ENCODE measurements around the gene SPDYE5.
"Not testable (repeated sequence)": the region's sequence is repeated elsewhere in the genome, so short reads cannot be mapped to it uniquely, and the experiment has no call there.

SPDYE5 gene, protein sequence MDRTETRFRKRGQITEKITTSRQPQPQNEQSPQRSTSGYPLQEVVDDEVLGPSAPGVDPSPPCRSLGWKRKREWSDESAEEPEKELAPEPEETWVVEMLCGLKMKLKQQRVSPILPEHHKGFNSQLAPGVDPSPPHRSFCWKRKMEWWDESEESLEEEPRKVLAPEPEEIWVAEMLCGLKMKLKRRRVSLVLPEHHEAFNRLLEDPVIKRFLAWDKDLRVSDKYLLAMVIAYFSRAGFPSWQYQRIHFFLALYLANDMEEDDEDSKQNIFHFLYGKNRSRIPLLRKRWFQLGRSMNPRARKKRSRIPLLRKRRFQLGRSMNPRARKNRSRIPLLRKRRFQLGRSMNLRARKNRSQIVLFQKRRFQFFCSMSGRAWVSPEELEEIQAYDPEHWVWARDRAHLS

DNA sequence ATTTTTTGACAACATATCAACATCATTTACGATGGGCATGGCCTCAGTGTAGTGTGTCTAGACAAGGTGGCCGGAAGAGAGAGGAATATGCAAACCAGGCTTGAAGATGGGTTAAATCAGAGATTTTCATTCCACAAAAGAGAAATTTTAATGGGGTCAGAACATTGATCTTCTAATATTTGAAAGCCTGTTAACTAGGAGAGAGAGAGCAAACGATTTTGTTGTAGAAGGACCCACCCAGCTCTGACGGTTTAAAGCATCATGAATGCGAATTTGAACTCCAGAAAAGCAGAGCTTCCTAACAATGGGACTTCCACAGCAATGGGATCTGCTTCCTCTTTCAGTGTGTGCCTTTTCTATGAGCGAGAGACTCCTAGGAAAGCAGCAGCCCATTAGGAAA, at the start of gene SPDYE5:
TSS of gene SPDYE5 (plus strand) at position 301 of the 400 bp plus-strand sequence. CDS start 1,728 bp downstream, outside the sequence.
- not testable (repeated sequence) for DNase-seq

DNA sequence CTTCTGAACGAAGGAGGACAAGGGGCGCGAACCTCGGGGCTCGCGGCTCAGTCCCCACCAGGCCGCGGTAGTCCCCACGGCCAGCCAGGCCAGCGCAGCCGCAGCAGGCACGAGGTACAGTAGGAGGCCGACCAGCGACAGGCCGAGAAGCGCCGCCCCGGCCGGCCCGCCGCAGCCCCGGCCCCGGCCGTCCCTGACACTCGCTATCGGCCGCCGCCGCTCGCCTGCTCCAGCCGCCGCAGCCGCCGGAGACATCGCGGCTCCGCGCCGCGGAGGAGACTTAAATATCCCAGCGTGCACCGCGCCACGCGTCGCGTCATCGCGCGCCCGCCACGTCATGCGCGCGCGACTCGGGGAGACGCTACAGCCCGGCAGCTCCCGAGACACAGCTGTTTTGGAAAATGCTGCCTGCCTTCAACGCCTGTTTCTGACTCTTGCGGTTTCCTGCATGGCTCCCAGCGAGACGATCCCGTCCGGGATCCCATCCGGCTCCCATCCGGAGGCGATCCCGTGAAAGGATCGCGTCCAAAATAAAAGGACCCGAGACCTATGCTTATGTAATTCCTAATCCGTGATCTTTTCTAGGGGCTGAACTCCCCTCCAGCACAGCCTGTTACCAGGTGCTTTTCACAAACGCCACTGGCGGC, 49.5 kb upstream of the SPDYE5 start:
- not testable (repeated sequence) for DNase-seq

DNA sequence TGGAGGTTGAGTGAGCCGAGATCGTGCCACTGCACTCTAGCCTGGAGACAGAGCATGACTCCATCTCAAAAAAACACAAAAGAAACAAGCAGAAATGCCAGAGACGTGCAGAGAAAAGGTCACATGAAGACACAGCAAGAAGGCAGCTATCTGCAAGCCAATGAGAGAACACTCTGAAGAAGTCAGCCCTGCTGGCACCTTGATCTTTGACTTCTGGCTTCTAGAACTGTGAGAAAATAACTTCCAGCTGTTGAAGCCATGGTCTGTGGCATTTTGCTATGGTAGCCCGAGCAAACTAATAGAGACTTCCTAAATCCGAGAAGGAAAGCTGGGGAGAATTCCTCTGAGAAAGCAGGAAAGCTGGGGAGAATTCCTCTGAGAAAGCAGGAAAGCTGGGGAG, 42.2 kb upstream of the SPDYE5 start:
- not testable (repeated sequence) for DNase-seq

DNA sequence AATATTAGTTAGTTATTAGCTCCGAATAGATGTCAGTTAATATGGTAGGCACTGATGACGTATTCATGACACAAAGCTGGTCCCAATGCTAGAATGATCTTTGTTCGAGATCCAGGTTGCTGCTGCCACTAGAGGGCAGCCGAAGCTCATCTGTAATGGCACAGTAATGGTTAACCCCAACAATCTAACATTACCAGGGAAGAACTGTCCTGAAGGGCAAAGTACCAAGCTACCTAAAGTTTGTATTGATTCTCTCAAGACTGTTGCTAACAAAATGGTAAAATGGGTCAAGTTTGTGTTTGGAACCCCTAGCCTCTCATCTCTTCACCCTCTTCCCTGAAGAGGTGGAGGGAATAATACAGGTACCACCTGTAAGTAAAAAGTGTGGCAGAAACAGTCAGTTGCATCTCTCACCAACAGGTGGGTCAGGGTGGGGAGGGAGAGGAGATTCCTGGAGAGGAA, 39.6 kb upstream of the SPDYE5 start:
- DNase-seq = not testable (repeated sequence)

DNA sequence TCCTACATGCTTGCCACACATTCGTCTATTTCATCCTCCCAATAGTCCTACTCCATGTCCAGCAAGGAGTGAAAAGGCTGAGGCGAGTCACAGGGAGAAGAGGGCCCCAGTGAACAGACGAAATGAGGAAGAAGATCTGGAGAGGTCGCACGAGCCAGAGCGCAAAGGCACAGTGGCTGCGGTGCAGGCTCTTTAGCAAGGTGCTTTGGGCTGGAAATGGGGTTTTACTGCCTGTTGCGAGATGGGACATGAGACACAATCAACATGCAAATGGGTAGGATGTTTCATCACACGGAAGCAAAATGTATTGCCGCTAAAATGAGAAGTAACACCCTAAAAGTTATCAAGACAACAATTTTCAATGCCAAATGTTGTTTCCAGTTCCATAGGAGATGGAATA, 35.7 kb upstream of the SPDYE5 start:
- not testable (repeated sequence) for DNase-seq

DNA sequence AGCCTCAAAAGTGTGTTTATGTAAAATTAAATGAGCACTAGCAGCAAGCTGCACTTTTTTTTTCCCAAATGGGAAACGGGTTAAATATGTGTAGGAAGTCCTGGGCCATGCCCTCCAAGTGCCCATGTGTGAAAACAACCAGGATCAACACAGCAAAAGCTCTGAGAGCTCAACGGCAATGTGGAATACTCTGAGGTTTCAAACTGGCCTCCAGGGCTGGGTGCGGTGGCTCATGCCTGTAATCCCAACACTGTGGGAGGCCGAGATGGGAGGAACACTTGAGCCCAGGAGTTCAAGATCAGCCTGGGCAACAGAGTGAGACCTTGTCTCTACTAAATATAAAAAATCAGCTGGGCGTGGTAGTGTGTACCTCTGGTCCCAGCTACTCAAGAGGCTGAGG, 34.1 kb upstream of the SPDYE5 start:
- DNase-seq = not testable (repeated sequence)

DNA sequence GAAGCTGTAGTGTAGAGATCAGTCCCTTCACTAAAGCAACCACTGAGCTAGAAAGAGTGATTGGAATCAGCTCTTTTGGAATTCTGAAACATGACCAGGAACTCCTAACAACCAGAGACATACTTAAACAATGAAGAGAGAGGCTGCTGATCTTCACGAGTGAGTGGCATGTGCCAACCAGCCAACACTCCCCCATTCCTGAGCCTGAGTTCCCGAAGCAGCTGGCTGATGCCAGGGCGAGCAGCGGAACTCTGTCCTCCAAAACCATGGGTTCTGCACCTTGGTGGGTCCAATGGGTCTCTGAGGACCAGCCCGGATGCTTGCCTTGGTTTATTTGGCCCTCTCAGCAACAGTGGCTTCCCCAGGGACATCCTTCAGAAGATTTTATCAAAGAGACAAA, 31.6 kb upstream of the SPDYE5 start:
- not testable (repeated sequence) for DNase-seq

DNA sequence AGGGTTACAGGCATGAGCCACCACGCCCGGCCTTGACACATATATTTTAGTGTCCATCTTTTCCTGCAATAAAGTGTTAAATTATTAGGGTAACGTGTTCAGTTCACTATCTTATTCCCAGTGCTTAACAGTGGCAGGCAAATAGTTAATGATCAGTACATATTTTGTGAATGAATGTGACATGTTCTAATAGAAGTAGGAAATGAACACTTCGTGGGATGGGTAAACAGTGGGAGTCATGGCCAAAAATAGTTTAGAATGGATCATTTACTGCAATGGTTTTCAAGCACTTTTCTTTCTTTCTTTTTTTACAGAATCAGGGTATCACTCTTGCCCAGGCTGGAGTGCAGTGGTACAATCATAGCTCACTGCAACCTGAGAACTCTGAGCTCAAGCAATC, 22.0 kb upstream of the SPDYE5 start:
- not testable (repeated sequence) for DNase-seq

DNA sequence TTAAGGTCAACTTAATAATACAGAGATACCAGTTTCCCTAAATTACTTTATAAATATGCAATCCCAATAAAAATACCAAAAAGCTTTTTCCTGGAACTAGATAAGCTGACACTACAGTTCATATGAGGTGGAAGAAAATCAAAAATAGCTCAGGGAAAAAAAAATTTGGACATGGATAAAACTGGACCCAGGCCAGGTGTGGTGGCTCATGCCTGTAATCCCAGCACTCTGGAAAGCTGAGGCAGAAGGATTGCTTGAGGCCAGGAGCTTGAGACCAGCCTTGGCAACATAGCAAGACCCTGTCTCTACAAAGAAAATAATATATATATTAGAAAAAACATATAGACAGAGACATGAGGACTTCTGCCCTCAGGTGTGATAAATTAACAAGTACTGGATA, 14.7 kb upstream of the SPDYE5 start:
- DNase-seq = not testable (repeated sequence)

DNA sequence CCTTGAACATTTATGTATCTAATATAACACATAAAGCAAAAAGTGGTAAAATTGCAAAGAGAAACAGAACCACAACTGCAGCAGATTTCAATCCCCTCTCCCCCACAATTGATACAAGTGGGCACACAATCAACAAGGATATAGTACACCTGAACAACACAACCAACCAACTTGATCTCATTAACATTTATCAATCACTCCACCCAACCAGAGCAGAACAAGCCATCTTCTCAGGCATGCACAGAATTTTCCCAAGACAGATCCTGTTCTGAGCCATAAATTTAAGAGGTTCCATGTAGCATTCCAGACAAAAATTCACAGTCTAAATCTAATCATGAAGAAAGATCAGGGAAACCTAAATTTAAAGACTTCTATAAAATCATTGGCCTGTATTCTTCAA, 11.8 kb upstream of the SPDYE5 start:
- DNase-seq = not testable (repeated sequence)

DNA sequence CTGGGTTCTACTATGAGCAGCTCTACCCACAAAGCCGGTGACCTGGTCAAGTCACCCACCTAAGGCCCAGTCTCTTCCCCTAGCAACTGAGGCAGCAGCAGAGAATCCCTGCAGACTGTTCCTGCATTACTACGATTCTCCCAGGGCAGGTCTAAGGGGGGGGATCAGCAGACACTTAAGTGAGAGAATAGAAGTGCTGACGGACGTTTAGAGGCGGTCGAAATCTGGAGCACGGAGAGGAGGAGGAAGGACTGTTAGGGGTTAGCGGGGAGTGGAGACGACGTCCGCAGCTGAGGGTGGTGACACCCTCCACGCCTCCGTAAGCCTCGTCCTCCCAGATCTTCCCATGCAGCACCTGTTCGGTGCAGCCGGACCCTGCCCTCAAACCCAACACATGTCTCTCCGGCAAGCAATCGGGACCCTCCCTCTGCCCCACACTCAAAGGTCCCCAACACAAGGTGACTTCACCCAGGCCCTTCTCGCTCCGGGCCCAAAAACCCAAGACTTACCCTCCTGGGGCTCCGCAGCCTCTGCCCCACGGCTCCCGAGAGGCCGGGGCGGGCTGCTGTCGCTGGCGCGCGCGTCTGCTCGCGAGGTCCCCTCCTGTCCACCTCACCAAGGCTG, 6.7 kb upstream of the SPDYE5 start:
- not testable (repeated sequence) for DNase-seq

DNA sequence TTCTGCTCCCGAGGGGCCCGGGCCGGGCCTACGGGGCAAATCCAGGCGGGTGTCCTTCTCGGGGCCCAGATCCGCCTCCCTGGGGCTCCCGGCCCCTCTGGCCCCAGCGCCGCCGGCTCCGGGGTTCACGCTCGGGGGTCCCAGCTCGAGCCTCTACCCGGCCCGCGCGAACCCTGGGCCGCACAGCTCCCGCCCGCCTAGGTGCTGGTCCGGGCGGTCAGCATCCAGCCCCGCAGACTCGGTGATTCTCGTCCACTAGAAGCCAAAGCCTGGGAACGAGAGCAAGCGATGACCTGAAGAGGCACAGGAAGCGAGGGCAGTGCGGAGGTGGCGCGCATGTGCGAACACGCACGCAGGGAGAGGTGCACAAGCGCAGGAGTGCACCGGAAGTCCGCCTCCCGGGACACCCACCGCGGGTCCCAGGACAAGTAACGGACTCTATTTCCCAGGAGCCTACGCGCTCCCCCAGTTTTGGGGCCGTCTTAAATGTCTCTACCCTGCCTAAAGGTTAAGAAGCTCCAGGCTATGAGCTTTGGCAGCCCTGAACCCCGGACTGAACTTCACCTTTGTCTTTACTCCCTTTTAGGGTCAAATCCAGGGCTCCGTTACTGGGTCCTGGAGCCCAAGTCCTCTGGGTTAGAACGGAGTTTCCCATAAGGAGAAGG, 6.0 kb upstream of the SPDYE5 start, which contains the start of gene POM121C:
TSS of gene POM121C (minus strand) at position 321 of the 665 bp plus-strand sequence. CDS start 44,803 bp downstream, outside the sequence.
- peak; percentile 28 for DNase-seq

DNA sequence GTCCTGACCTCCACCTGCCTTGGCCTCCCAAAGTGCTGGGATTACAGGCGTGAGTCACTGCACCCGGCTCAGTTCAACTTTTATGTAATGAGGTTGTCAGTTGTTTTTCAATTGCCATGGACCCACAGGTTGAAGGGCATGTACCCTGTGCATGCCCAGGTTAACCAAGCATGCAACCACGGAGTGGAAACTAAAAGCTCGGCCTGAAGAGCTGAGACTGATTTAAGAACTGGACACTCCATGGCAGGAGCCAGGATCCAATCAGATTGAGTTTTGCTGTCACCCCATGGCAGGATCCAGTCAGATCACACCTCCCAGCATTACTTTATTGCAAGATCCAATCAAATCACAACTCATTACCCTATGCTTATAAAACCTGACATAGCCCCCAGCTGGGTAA, 16.9 kb downstream of the SPDYE5 start:
- DNase-seq = not testable (repeated sequence)

DNA sequence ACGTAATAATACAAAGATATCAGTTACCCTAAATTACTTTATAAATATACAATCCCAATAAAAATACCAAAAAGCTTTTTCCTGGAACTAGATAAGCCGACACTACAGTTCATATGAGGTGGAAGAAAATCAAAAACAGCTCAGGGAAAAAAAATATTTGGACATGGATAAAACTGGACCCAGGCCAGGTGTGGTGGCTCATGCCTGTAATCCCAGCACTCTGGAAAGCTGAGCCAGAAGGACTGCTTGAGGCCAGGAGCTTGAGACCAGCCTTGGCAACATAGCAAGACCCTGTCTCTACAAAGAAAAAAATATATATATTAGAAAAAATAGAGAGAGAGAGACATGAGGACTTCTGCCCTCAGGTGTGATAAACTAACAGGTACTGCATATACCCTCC, 26.7 kb downstream of the SPDYE5 start:
- not testable (repeated sequence) for DNase-seq

DNA sequence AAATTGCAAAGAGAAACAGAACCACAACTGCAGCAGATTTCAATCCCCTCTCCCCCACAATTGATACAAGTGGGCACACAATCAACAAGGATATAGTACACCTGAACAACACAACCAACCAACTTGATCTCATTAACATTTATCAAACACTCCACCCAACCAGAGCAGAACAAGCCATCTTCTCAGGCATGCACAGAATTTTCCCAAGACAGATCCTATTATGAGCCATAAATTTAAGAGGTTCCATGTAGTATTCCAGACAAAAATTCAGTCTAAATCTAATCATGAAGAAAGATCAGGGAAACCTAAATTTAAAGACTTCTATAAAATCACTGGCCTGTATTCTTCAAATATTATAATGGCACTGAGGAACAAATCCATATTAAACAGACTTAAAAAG, 29.6 kb downstream of the SPDYE5 start:
- DNase-seq = not testable (repeated sequence)

DNA sequence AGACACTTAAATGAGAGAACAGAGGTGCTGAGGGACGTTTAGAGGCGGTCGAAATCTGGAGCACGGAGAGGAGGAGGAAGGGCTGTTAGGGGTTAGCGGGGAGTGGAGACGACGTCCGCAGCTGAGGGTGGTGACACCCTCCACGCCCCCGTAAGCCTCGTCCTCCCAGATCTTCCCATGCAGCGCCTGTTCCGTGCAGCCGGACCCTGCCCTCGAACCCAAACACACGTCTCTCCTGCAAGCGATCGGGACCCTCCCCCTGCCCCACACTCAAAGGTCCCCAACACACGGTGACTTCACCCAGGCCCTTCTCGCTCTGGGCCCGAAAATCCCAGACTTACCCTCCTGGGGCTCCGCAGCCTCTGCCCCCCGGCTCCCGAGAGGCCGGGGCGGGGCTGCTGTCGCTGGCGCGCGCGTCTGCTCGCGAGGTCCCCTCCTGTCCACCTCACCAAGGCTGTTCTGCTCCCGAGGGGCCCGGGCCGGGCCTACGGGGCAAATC, 35.2 kb downstream of the SPDYE5 start:
- not testable (repeated sequence) for DNase-seq

DNA sequence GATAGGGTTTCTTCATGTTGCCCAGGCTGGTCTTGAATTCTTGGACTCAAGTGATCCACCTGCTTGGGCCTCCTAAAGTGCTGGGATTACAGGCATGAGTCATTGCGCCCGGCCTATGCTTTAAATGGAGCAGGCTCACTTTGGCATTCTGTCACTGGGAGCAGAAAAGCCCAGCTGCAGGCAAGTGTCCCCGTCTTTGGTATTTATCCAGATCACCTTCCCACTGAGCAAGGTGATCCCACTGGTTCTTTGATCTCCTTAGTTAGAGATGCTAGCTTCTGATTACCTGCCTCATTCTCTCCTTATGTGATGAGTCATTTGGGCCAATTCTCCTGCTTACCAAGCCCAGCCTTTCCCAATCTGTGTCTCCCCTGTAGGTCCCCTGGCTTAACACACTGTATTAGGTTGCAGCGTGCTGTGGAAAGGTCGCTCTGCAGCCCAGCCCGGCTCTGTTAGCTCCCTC, 39.3 kb downstream of the SPDYE5 start:
- no peak for DNase-seq

DNA sequence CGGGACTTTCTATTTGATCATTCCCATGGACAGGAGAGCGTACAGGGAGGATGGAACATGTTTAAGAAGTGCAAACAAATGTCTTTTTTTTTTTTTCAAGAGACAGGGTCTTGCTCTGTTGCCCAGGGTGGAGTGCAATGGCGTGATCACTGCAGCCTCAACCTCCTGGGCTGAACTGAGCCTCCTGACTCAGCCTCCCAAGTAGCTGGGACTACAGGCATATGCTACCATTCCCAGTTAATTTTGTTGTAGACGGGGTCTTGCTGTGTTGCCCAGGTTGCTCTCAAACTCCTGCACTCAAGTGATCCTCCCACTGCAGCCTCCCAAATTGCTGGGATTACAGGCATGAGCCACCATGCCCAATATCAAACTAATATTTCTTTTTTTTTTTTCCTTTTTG, 40.5 kb downstream of the SPDYE5 start:
- no peak for DNase-seq

DNA sequence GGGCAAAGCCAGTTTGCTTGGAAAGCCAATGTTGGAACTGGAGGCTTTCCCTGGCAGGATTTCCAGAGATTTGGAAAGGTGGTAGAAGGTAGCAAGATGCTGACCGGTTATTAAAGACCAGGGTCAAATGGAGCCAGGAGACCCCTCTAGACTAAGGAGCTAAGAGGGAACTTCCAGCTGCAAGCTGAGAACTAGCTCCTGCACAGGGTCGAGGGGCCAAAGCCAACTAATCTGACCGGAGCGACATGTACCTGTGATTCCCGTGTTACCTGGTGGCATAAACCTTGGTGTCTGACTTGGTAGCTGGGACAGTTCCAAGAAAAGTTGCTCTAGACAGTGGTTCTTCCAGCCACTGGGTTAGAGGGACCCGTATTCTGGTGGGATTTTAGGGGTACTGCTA, 41.8 kb downstream of the SPDYE5 start:
- no peak for DNase-seq

DNA sequence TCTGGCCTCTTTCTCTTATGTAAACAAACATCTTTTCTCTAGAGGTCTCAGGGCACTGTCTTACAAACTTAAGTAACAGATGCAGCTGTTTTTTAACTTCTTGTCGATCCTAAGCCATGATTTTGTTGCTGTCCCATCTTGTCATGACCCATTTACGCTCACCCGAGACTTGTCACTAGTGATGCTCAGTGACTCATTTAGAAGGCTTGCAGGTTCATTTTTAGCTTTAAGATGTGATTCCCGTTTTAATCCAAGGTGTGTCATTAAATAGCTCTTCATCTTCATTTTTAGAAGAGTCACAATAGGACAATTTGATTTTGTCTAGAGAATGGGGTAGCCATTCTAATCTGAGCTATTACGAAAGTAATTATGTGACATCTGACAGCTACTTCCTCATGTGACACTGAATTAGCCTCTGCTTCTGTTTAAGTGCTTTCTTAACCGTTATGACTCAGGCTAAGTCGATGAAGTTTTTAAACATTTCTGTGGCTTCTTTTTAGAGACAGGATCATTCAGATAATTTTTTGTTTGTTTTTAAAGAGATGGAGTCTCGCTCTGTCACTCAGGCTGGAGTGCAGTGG, 42.7 kb downstream of the SPDYE5 start:
- no peak for DNase-seq

DNA sequence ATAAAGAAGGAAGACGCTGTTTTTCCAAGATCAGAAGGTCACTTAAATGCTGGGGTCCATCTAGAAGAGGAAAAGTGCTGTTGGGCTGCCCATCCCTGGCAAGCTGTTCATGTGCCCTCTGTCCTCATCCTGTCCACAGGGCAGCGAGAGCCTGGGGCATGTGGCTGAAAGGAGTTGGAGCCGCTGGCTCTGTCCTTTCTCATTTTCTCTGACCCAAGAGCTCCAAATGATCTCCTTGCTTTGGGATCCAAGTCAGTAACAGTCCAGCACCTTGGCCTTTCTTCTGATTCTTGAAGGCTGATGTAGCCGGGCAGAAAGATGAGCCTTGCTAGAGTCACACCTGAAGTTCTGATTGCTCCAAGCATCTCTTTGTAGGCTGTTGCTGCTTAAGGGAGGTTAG, 44.4 kb downstream of the SPDYE5 start:
- no peak for DNase-seq

DNA sequence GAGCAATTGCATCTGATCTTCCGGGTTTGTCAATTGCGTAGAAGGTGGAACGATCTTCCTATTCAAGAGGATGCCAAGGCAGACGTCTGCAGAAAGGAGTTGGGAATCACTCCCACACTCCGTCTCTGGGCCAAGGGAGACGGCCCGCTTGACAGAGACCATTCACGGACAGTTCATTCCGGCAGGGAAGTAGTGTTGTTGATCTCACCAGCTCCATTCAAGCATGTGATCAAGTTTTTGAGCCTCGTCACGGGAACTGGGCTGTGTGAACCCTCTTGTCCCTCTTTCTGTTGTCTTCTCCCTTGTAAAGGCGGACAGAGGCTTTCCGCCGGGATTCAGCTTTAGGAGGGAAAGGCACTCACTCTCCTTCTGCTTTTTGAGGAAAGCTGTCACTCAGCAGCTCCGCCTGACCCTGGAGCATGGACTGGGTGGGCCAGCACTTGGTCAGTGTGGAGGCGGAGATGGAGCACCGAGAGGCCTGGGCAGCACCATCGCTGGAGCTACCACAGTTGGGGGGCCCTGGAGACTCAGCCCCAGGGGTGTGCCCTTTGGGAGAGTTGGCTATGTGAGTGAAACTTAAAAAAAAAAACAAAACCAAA, 44.9 kb downstream of the SPDYE5 start:
- DNase-seq = no peak

Measured in NCI-H187 treated with DMSO at 0.1 percent for 48 hours (cell line).